ENCODE data around the gene AP1S3. TPM values are rescaled to one million over a fixed set of nuclear protein-coding genes. Genes with fewer than 3 reads are reported as not detected.

AP1S3 gene
- total and polyA plus RNA-seq, 2 of the 4 experiments (the other 2 are of a cell fraction), result 2.5 to 4.1 TPM

DNA sequence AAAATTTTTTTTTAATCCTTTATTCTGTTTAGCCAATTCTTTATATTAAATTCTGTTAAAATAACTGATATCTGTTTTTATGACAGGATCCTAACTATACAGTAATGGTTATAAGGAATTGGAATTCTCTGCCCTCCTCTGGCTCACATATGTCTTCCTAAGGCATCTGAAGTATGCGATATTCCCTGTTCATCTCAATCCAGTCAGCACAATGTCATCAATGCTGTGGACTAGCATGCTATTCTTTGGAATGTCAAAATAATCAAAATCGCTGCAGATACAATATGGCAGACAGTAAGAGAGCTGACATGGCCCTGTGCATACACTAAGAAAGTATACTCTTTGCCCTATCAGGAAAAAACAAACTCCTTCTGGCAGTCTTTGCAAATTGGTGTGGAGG is 107.6 kb downstream of the AP1S3 start:
- H3K9ac ChIP-seq (ENCODE audit: low read depth, low read length), result no peak overlapping the region
- peak overlapping the region; percentile 1; the same call in 1 of the 2 replicates for H2BK120ac ChIP-seq (ENCODE audit: low read depth, low read length)
- no peak overlapping the region for H4K5ac ChIP-seq (ENCODE audit: low read depth, low read length)
- no peak overlapping the region for H2BK15ac ChIP-seq (ENCODE audit: low read depth, low read length)
- H3K9me1 ChIP-seq (ENCODE audit: insufficient read depth, low read length), result peaks cover 5% of the 10 kb centered on the region; the same call in 1 of the 2 replicates
- no peaks in the 10 kb centered on the region for H4K20me1 ChIP-seq (ENCODE audit: insufficient read depth, low read length)
- no peaks in the 10 kb centered on the region for H3K27me3 ChIP-seq (ENCODE audit: control insufficient read depth, insufficient read depth, low read length)
- CTCF ChIA-PET, result no interaction called here
- no peak overlapping the region for H2AFZ ChIP-seq (replicated peaks; ENCODE audit: low read length, poor library complexity)
- H3K4me2 ChIP-seq (ENCODE audit: low read depth, low read length), result no peak overlapping the region
- no peak overlapping the region; the same call in 1 of the 2 replicates for H2AK5ac ChIP-seq (ENCODE audit: low read depth, low read length)
- WGBS, 2 experiments (ENCODE audit: extremely low coverage in 2 of 2, insufficient read length in 1 of 2), result no CpG with 5 or more reads among the region's 2 CpGs
- H3K23ac ChIP-seq (ENCODE audit: low read depth, low read length), result no peak overlapping the region
- no peak for TF ChIP-seq BHLHE40 (IDR thresholded peaks at IDR 0.05; ENCODE audit: low read depth, low read length)
- no peak for TF ChIP-seq MXI1 (IDR thresholded peaks at IDR 0.05; ENCODE audit: borderline replicate concordance, low read depth, low read length)
- TF ChIP-seq, protein P1, sequence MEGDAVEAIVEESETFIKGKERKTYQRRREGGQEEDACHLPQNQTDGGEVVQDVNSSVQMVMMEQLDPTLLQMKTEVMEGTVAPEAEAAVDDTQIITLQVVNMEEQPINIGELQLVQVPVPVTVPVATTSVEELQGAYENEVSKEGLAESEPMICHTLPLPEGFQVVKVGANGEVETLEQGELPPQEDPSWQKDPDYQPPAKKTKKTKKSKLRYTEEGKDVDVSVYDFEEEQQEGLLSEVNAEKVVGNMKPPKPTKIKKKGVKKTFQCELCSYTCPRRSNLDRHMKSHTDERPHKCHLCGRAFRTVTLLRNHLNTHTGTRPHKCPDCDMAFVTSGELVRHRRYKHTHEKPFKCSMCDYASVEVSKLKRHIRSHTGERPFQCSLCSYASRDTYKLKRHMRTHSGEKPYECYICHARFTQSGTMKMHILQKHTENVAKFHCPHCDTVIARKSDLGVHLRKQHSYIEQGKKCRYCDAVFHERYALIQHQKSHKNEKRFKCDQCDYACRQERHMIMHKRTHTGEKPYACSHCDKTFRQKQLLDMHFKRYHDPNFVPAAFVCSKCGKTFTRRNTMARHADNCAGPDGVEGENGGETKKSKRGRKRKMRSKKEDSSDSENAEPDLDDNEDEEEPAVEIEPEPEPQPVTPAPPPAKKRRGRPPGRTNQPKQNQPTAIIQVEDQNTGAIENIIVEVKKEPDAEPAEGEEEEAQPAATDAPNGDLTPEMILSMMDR (conservative IDR thresholded peaks at IDR 0.05; ENCODE audit: low read depth, low read length), result no peak
- TF ChIP-seq SMC3 (IDR thresholded peaks at IDR 0.05; ENCODE audit: low read depth, low read length), result no peak
- no peak for TF ChIP-seq CEBPB (IDR thresholded peaks at IDR 0.05; ENCODE audit: low read depth, low read length)
- TF ChIP-seq NFE2L2 (IDR thresholded peaks at IDR 0.05; ENCODE audit: low read depth, low read length), result no peak
- no peak for TF ChIP-seq MAFK (IDR thresholded peaks at IDR 0.05; ENCODE audit: low read depth, low read length)
- TF ChIP-seq POLR2A (IDR thresholded peaks at IDR 0.05; ENCODE audit: low read depth, low read length), result no peak
- no peak for TF ChIP-seq RAD21 (IDR thresholded peaks at IDR 0.05; ENCODE audit: low read length)
- TF ChIP-seq ELK1 (IDR thresholded peaks at IDR 0.05; ENCODE audit: borderline replicate concordance, low read depth, low read length), result no peak
- TF ChIP-seq FOS (IDR thresholded peaks at IDR 0.05; ENCODE audit: low read depth, low read length), result no peak
- TF ChIP-seq MAZ (IDR thresholded peaks at IDR 0.05; ENCODE audit: borderline replicate concordance, low read depth, low read length), result no peak
- TF ChIP-seq CHD1 (IDR thresholded peaks at IDR 0.05; ENCODE audit: low read depth, low read length), result no peak
- TF ChIP-seq RFX5 (IDR thresholded peaks at IDR 0.05; ENCODE audit: low read depth, low read length), result no peak
- no peak for TF ChIP-seq RCOR1 (IDR thresholded peaks at IDR 0.05; ENCODE audit: insufficient replicate concordance, low read length)
- TF ChIP-seq, protein P2, sequence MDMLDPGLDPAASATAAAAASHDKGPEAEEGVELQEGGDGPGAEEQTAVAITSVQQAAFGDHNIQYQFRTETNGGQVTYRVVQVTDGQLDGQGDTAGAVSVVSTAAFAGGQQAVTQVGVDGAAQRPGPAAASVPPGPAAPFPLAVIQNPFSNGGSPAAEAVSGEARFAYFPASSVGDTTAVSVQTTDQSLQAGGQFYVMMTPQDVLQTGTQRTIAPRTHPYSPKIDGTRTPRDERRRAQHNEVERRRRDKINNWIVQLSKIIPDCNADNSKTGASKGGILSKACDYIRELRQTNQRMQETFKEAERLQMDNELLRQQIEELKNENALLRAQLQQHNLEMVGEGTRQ (IDR thresholded peaks at IDR 0.05; ENCODE audit: low read depth, low read length), result no peak
- DNase-seq (peak; percentile 27), ATAC-seq (ENCODE audit: low read depth) (no peak)
- POLR2A ChIA-PET (ENCODE audit: unreplicated experiment), result no interaction called here
- no peak overlapping the region for H3K4ac ChIP-seq (ENCODE audit: low read depth, low read length)
- no peaks in the 10 kb centered on the region for H3K36me3 ChIP-seq (ENCODE audit: control insufficient read depth, insufficient read depth, low read length)
- H3K18ac ChIP-seq (ENCODE audit: low read depth, low read length), result no peak overlapping the region
- H3K27ac ChIP-seq (ENCODE audit: insufficient read depth, low read length), result no peak overlapping the region
- no peak overlapping the region for H4K8ac ChIP-seq (ENCODE audit: low read depth in 2 of 2, low read length in 2 of 2)
- BruUV-seq (replicated peaks), result no TSS peak
- no peak overlapping the region for H3K56ac ChIP-seq (ENCODE audit: extremely low read depth, insufficient read depth, low read length)
- no peak overlapping the region for H4K91ac ChIP-seq (ENCODE audit: insufficient read depth, low read depth, low read length)
- H2AK9ac ChIP-seq (replicated peaks; ENCODE audit: low read depth, low read length, poor library complexity), result no peak overlapping the region
- in situ Hi-C loops (cut with MboI; ENCODE audit: low sequenced_read_pairs), result no loop called here
- H2BK5ac ChIP-seq (ENCODE audit: low read depth, low read length, poor library complexity, severe bottlenecking), result no peak overlapping the region
- no peak overlapping the region for H2BK20ac ChIP-seq (ENCODE audit: low read depth, low read length)
- H3K4me1 ChIP-seq (ENCODE audit: control insufficient read depth, insufficient read depth, low read length), result peaks cover 12% of the 10 kb centered on the region
- dilution Hi-C loops (cut with HindIII; ENCODE audit: low sequenced_read_pairs, unreplicated experiment), result no loop called here
- no peak overlapping the region for H3K4me3 ChIP-seq (ENCODE audit: insufficient read depth, low read depth, low read length)
- H3K9me3 ChIP-seq (ENCODE audit: control insufficient read depth, insufficient read depth, low read length), result peaks cover 3% of the 10 kb centered on the region; the same call in 1 of the 2 replicates
- intact Hi-C loops (cut with micrococcal nuclease), result no loop called here
- no peak overlapping the region for H3K14ac ChIP-seq (replicated peaks; ENCODE audit: low read depth, low read length)
- no peaks in the 10 kb centered on the region for H3K79me1 ChIP-seq (ENCODE audit: low read depth in 1 of 2, low read length in 2 of 2)

Measured in IMR-90 (cell line).